HL-60 (cell line): Measurements from ENCODE around the gene GAB1.

ENCODE experiments used
- DNase-seq, 2 experiments: peaks; one replicate each; pipeline ENCODE4 v3.0.0-alpha.2; 2010 to 2020; ENCODE audit warnings: low read depth in 1 of 2, low spot score in 1 of 2
- H3K27ac ChIP-seq: fragments of 250-450 bp; sonication (Bioruptor Pico); replicated peaks from 2 replicates; pipeline ENCODE4 v1.5.1; 2020; ENCODE audit warnings: mild to moderate bottlenecking, moderate library complexity
- H3K27me3 ChIP-seq: fragments of 250-450 bp; sonication (Bioruptor Pico); 2 replicates; pipeline ENCODE4 v1.5.1; 2021; ENCODE audit warnings: mild to moderate bottlenecking, moderate library complexity; ENCODE audit not compliant: insufficient read depth, poor library complexity, severe bottlenecking
- H3K4me3 ChIP-seq: replicated peaks from 2 replicates; pipeline ENCODE4 v1.5.1; 2011; ENCODE audit warnings: mild to moderate bottlenecking, control low read depth, low read length; ENCODE audit not compliant: insufficient read depth
- GABPA ChIP-seq: IDR thresholded peaks from 2 replicates; pipeline ENCODE4 v1.6.1; 2012; ENCODE audit warnings: low read depth
- POLR2AphosphoS5 ChIP-seq: IDR thresholded peaks from 2 replicates; pipeline ENCODE4 v1.6.1; 2012; ENCODE audit warnings: low read depth
- TF ChIP-seq, protein P1 (sequence below): IDR thresholded peaks from one replicate; pipeline ENCODE4 v1.5.1; 2011; ENCODE audit warnings: low read length, control low read depth, inconsistent platforms; ENCODE audit not compliant: insufficient read depth
- TF ChIP-seq, protein P2 (sequence below): IDR thresholded peaks from 2 replicates; pipeline ENCODE4 v1.6.1; 2012; ENCODE audit warnings: low read depth; ENCODE audit not compliant: insufficient replicate concordance

GAB1 gene

GRCh38 chr4:143375326-143376073, 38.8 kb downstream of the GAB1 start:
- TF ChIP-seq, protein P1, sequence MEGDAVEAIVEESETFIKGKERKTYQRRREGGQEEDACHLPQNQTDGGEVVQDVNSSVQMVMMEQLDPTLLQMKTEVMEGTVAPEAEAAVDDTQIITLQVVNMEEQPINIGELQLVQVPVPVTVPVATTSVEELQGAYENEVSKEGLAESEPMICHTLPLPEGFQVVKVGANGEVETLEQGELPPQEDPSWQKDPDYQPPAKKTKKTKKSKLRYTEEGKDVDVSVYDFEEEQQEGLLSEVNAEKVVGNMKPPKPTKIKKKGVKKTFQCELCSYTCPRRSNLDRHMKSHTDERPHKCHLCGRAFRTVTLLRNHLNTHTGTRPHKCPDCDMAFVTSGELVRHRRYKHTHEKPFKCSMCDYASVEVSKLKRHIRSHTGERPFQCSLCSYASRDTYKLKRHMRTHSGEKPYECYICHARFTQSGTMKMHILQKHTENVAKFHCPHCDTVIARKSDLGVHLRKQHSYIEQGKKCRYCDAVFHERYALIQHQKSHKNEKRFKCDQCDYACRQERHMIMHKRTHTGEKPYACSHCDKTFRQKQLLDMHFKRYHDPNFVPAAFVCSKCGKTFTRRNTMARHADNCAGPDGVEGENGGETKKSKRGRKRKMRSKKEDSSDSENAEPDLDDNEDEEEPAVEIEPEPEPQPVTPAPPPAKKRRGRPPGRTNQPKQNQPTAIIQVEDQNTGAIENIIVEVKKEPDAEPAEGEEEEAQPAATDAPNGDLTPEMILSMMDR: peak; percentile 11
- TF ChIP-seq POLR2AphosphoS5: no peak
- no peaks in the 10 kb centered on the region for H3K27me3 ChIP-seq
- peak in 1 of 2 experiments; percentile 10 for DNase-seq
- no peak overlapping the region for H3K4me3 ChIP-seq
- no peak overlapping the region for H3K27ac ChIP-seq

GRCh38 chr4:143377611-143378099, 41.0 kb downstream of the GAB1 start:
- no peak overlapping the region for H3K27ac ChIP-seq
- no peak for DNase-seq
- TF ChIP-seq, protein P2, sequence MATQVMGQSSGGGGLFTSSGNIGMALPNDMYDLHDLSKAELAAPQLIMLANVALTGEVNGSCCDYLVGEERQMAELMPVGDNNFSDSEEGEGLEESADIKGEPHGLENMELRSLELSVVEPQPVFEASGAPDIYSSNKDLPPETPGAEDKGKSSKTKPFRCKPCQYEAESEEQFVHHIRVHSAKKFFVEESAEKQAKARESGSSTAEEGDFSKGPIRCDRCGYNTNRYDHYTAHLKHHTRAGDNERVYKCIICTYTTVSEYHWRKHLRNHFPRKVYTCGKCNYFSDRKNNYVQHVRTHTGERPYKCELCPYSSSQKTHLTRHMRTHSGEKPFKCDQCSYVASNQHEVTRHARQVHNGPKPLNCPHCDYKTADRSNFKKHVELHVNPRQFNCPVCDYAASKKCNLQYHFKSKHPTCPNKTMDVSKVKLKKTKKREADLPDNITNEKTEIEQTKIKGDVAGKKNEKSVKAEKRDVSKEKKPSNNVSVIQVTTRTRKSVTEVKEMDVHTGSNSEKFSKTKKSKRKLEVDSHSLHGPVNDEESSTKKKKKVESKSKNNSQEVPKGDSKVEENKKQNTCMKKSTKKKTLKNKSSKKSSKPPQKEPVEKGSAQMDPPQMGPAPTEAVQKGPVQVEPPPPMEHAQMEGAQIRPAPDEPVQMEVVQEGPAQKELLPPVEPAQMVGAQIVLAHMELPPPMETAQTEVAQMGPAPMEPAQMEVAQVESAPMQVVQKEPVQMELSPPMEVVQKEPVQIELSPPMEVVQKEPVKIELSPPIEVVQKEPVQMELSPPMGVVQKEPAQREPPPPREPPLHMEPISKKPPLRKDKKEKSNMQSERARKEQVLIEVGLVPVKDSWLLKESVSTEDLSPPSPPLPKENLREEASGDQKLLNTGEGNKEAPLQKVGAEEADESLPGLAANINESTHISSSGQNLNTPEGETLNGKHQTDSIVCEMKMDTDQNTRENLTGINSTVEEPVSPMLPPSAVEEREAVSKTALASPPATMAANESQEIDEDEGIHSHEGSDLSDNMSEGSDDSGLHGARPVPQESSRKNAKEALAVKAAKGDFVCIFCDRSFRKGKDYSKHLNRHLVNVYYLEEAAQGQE: no peak
- TF ChIP-seq POLR2AphosphoS5: no peak
- TF ChIP-seq GABPA: no peak
- TF ChIP-seq, protein P1: no peak
- no peaks in the 10 kb centered on the region for H3K27me3 ChIP-seq
- no peak overlapping the region for H3K4me3 ChIP-seq

GRCh38 chr4:143380629-143381028, 44.0 kb downstream of the GAB1 start:
- H3K27ac ChIP-seq: no peak overlapping the region

More at GRCh38 chr4:143380629-143381028, 44.0 kb downstream of the GAB1 start:
- Histone ChIP-seq H3K4me3 (no peak overlapping the region), H3K27me3 (no peaks in the 10 kb centered on the region)
- no peak for TF ChIP-seq POLR2AphosphoS5
- TF ChIP-seq, protein P2: no peak
- TF ChIP-seq, protein P1: no peak
- no peak for DNase-seq
